C4-2B (cell line): Measurements from ENCODE around the gene PNPLA8.
"Not testable (repeated sequence)": the region's sequence is repeated elsewhere in the genome, so short reads cannot be mapped to it uniquely, and the experiment has no call there.

Experiments used
- H3K27ac ChIP-seq: fragments of 450-650 bp; 2 replicates; pipeline ENCODE4 v1.5.1; 2017
- ZFX ChIP-seq: fragments of 450-650 bp; IDR thresholded peaks from 2 replicates; pipeline ENCODE4 v1.6.1; 2017
- TF ChIP-seq, protein P1 (sequence below): fragments of 450-650 bp; conservative IDR thresholded peaks from 2 replicates; pipeline ENCODE4 v1.5.1; 2017; ENCODE audit warnings: mild to moderate bottlenecking

Gene PNPLA8

DNA sequence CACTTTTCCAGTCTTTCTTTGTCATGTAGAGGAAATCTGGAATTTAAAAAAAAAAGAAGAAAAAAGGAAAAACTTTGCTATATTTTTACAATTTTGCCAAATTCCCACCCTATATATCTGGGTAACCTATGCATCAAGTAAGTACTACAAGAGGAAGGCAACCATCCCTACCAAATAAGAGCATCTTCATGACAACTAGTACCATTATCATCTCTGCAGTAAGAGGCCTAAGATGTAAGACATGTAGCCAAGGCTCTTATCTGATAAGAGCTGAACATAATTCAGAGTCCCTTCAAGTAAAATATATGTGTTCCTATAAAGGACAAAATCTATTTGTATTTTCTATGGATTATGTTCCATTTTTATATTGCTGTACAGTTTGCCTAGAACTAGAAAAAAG, 40.1 kb upstream of the PNPLA8 start:
- no peak for TF ChIP-seq ZFX
- TF ChIP-seq, protein P1, sequence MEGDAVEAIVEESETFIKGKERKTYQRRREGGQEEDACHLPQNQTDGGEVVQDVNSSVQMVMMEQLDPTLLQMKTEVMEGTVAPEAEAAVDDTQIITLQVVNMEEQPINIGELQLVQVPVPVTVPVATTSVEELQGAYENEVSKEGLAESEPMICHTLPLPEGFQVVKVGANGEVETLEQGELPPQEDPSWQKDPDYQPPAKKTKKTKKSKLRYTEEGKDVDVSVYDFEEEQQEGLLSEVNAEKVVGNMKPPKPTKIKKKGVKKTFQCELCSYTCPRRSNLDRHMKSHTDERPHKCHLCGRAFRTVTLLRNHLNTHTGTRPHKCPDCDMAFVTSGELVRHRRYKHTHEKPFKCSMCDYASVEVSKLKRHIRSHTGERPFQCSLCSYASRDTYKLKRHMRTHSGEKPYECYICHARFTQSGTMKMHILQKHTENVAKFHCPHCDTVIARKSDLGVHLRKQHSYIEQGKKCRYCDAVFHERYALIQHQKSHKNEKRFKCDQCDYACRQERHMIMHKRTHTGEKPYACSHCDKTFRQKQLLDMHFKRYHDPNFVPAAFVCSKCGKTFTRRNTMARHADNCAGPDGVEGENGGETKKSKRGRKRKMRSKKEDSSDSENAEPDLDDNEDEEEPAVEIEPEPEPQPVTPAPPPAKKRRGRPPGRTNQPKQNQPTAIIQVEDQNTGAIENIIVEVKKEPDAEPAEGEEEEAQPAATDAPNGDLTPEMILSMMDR, result no peak
- H3K27ac ChIP-seq, result no peak overlapping the region

DNA sequence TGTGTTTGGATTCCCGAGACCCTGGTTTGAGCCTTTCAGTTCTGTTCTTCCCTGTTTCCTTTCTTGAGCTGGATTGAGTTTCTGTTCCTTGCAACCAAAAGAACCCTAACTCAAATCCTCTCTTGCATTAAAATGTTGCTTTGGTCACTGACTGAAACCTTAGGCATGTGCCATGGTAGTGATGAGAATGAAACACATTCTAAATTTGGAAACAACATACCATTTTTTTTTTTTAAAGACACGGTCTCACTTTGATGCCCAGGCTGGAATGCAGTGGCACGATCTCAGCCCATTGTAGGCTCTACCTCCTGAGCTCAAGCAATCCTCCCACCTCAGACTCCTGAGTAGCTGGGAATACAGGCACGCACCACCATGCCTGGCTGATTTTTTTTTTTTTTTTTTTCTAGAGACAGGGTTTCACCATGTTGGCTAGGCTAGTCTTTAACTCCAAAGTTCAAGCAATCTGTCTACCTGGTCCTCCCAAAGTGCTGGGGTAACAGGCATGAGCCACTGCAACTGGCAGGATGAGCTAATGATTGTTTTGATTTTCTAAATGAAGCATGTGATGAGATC, 35.2 kb upstream of the PNPLA8 start:
- no peak overlapping the region for H3K27ac ChIP-seq
- TF ChIP-seq, protein P1, result no peak
- TF ChIP-seq ZFX, result no peak

DNA sequence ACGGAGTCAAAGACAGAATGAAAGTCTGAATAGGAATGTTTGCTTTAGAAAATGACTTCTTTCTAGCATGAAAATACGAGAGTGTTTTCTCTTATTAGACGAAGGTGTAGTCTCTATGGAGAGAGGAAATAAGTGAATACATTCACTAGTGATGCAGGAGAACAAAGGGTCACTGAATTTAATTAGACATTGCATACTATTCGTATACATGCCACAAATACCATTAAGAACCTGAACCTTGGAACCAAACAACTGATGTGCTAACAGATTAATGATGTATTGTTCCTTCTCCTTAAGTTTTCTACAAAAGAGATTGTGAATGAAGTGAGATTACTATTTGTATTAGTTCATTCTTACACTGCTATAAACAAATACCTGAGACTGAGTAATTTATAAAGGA, 33.3 kb upstream of the PNPLA8 start:
- TF ChIP-seq, protein P1, result no peak
- TF ChIP-seq ZFX, result no peak
- no peak overlapping the region for H3K27ac ChIP-seq

DNA sequence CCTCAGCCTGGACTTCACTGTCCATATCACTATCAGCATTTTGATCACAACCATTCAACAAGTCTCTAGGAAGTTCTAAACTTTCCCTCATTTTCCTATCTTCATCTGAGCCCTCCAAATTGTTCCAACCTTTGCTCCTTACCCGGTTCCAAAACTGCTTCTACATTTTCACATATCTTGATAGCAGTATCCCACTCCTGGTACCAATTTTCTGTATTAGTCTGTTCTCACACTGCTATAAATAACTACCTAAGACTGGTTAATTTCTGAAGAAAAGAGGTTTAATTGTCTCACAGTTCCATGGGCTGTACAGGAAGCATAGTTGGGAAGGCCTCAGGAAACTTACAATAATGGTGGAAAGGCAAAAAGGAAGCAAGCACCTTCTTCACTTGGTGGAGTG, 31.7 kb upstream of the PNPLA8 start:
- TF ChIP-seq ZFX, result no peak
- TF ChIP-seq, protein P1, result no peak
- H3K27ac ChIP-seq, result no peak overlapping the region

DNA sequence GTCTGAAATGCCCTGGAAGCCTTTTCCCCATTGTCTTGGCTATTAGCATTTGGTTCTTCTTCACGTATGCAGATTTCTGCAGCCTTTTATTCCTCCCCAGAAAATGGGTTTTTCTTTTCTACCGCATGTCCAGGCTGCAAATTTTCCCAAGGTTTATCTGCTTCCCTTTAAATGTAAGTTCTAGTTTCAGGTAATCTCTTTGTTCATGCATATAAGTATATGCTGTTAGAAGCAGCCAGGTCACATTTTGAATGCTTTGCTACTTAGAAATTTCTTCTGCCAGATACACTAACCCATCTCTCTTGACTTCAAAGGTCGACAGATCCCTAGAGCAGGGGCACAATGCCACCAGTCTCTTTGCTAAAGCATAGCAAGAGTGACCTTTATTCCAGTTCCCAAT, 31.3 kb upstream of the PNPLA8 start:
- no peak overlapping the region for H3K27ac ChIP-seq
- TF ChIP-seq, protein P1, result no peak
- TF ChIP-seq ZFX, result no peak

DNA sequence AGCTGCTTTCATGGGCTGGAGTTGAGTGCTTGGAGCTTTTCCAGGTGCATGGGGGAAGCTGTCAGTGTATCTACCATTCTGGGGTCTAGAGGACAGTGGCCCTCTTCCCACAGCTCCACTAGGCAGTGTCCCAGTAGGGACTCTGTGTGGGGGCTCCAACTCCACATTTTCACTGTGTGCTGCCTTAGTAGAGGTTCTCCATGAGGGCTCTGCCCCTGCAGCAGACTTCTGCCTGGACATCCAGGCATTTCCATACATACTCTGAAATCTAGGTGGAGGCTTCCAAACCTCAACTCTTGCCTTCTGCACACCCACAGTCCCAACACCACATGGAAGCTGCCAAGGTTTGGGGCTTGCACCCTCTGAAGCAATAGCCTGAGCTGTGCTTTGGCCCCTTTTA, 30.7 kb upstream of the PNPLA8 start:
- not testable (repeated sequence) for H3K27ac ChIP-seq

DNA sequence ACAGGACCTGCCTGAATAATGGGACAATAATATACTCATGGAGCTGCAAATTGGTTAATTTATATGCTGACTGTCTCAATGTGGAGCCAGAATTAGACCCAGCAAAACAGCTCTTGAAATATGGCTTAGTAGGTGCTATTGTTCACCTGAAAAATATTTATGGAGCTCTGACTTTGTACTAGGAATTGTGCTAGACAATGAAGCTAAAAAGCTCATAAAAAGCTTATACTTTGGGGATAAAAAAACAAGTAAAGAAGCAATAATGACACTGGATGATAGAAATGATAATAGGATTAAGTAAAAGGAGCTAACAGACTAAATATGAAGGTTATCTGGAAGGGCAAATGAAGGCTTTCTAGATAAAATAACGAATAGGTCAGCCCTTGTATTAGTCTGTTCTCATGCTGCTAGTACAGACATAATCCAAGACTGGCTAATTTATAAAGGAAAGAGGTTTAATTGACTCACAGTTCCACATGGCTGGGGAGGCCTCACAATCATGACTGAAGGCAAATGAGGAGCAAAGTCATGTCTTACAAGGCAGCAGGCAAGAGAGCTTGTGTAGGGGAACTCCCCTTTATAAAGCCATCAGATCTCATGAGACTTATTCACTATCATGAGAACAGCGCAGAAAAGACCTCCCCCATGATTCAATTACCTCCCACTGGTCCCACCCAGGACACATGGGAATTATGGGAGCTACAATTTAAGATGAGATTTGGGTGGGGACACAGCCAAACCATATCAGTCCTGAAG, 22.4 kb upstream of the PNPLA8 start:
- not testable (repeated sequence) for H3K27ac ChIP-seq

DNA sequence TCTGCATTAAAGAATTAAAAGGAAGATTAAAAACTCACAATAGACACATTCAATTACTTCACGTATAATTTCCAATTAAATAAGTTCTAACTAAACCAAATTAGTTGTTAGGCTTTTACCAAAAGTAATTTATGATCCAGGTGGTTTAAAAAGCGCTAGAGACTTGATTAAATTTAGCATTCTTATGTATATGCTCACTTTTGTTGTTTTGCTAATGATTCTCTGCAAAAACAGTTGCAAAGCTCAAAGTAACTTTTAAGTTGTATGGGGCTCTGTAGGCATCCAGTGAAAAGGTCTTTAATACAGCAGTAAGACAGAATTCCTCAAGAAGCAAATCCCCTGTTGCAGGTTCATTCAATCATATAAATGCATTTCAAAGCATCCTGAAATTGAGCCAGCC, 15.5 kb upstream of the PNPLA8 start:
- TF ChIP-seq ZFX, result no peak
- TF ChIP-seq, protein P1, result no peak

DNA sequence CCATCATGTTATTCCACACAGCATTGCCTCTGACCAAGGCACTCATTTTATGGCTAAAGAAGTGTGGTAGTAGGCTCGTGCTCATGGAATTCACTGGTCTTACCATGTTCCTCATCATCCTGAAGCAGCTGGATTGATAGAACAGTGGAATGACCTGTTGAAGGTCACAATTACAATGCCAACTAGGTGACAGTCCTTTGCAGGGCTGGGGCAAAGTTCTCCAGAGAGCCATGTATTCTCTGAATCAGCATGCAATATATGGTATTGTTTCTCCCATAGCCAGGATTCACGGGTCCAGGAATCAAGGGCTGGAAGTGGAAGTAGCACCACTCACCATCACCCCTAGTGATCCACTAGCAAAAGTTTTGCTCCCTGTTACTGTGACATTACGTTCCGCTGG, 12.8 kb upstream of the PNPLA8 start:
- H3K27ac ChIP-seq, result not testable (repeated sequence)

More for the DNA sequence above, 15.5 kb upstream of the PNPLA8 start:
- no peak overlapping the region for H3K27ac ChIP-seq

DNA sequence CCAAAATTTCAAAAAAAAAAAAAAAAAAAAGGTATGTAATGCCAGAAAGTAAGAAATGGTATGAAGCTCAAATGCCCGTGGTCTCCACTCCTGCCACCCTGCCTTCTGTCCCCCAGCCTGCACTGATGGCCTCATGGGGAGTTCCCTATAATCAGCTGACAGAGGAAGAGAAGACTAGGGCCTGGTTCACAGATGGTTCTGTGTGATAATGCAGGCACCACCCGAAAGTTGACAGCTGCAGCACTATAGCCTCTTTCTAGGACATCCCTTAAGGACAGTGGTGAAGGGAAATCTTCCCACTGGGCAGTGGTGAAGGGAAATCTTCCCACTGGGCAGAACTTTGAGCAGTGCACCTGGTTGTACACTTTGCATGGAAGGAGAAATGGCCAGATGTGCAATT, 12.3 kb upstream of the PNPLA8 start:
- not testable (repeated sequence) for H3K27ac ChIP-seq
